NCI-H2171 treated with DMSO at 0.1 percent for 48 hours (cell line): ENCODE measurements around the gene LRRC43.
A peak's percentile ranks its signal among the peaks of the same experiment; 100 is the strongest.

ENCODE experiments used
- DNase-seq: peaks from one replicate; lab custom pipeline; 2025; lab: John Stamatoyannopoulos, UW

LRRC43 gene

DNA sequence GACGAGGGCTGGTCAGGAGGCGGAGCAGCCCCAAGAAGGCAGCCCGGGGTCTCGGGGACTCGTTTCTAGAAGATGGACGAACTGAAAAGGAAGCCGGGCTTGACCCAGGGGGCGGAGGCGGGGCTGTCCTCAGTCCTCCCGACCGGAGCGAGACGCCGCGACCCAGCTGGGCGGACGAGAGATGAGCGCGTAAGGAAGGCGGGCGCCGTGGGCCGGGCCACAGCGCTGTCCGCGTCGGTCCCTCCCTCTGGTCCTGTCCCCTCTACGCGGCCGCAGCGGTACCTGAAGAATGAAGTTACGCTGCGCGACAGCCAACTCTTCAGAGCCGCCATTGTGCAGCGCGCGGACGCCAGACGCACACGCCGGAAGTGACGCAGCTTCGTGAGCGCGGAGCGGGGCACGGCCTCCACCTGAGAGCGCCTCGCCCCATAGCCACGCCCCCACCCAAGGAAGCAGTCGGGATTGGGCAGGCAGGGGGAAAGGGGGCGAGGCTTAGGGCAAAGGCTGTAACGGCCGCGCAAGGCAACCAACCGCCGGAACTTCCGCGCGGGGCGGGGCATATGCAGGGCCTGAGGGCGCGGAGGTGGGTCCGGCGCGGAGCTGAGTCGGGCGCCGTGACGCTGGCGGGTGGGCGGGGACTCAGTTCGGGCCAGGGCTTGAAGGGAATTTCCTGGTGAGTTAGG is 42.9 kb downstream of the LRRC43 start, which contains the start of gene DIABLO:
Gene DIABLO (minus strand): TSS at position 370 of the 683 bp plus-strand sequence. CDS start 38 bp downstream, at position 332.
- peak; percentile 99 for DNase-seq

DNA sequence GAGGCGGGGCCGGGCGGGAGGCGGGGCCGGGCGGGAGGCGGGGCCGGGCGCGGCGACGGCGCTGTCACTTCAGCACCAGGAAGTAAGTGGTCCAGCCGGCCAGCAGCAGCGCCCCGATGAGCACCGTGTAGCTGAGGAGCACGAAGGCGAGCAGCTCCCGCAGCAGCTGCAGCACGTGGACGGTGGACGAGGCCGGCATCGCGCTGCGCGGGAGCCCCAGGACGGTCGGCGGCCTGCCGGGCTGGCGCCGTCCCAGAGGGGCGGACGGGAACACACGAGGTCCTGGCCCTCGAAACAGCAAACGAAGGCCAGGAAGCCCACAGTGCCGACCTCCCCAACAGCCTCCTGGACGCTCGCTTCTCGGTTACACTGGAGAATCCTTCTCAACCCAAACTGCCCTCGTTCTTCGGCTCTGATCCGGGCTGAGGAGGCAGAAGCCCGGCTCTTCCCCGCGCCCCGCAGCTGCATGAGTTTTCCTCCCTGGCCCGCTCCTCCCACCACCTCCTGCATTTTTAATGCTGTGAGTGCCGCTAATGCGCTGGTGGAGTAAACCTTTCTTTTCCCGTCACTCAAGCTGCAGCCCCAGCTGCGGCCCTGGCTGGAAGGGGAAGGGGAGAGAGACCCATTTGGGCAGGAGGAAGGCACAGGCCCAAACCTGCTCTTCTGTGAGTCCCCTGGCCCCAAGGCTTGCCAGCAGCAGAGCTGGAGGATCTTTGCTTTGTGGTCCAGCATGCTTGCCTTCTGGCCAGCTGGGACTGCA is 43.6 kb downstream of the LRRC43 start:
- DNase-seq = peak; percentile 49

DNA sequence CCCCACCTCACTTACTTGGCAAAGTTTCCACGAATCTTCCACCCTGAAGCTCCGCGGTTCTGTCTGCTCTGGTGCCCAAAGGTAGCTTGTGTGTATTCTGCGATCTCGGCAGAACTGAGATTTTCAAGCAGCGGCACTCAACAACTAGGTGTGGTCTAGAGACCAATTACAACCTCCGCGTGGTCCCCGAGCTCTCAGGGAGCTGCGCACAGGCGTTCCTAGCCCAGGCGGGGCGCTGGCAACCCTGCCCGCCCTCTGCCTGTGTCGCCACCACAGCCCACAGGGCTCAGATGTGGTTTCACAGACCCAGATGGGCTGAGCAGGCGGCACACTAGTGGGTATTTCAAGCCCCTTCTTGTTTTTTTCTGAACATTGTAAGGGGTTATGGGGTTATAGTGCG is 44.4 kb downstream of the LRRC43 start:
- no peak for DNase-seq

DNA sequence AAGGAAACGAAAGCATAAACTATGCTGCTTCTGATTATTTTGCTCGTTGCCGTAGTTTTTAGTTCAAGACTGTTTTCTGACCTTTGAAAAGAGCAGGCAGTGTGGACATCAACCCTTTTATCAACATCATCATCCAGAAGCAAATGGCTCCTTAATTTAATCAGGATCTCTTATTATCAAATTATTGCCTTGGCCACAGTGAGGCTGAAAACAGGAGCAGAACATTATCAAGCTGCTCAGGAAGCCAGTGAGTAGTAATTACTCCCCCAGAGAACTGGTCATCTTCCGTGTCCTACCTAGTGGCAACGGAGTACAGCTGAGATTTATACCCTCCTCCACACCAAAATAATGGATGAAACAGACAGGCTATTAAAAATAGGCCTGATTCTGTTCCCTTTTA is 45.2 kb downstream of the LRRC43 start:
- DNase-seq = no peak

DNA sequence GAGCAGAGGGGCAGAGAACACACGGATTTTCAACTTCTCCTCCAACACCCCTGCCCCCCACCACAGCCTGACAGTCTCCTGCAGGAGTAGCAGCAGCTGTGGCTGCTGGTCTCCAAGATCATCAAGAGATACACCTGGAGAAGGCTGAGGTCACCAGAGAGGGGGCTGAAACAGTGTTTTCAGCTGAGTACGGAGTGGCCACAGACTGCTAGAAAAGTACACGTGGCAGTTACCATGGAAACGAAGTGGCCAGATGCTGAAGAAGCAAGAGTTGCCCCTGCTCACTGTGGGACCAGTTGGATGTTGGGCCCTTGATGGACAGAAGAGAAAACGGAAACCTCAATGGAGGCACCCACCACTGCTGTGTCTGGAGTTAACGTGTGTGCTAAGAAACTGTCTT is 47.9 kb downstream of the LRRC43 start:
- no peak for DNase-seq

DNA sequence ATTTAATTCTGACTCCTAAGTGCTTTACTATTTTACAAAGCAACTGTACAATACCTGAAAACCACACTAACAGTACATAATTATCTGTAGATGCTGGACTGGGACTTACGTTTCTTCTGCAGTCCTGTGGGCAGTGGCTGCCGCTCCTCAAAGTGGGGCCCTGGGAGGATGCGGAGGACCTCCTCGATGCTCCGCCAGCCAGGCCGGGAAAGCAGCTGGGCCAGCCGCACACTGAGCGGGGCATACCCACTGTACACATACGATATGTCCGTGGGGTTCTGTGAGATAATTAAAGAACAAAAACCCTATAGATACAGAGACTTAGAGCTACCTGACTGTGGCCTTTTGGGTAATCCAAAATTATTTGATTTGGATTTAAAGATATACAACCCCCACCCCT is 49.8 kb downstream of the LRRC43 start:
- DNase-seq = no peak

DNA sequence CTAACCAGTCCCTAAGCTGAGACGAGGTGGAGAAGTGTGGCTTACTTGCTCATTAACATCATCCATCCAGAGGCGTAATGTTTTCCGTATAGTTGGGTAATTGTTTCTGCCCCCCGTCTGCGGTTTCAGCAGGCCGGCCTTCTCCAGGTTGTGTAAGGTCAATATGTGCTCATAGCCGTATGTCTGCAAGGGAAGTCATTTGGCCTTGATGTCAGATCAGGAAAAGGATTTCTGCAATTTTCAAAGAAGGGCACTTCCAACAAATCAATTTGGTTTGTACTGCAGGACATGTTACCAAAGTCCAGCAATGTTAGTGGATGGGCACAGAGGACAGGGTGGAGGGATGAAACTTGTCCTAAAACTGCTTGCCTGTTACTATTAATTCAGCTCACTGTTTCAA is 52.8 kb downstream of the LRRC43 start:
- no peak for DNase-seq

DNA sequence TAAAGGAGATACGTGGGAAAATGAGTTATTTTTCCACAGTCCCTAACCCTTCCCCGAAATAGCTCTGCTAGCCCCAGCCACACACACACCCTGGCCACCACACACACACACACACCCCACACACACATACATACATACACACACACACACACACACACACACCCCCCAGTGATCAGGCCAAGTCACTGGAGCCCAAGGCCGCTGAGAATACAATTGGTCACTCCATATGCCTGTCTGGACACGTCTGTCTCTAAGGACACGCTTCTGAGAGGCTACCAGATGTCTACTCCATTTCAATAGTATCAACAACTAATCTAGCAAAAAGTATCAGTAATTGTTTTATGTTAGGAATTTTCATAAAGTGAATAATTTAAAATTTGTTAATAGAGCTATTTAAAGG is 55.9 kb downstream of the LRRC43 start:
- DNase-seq = no peak

DNA sequence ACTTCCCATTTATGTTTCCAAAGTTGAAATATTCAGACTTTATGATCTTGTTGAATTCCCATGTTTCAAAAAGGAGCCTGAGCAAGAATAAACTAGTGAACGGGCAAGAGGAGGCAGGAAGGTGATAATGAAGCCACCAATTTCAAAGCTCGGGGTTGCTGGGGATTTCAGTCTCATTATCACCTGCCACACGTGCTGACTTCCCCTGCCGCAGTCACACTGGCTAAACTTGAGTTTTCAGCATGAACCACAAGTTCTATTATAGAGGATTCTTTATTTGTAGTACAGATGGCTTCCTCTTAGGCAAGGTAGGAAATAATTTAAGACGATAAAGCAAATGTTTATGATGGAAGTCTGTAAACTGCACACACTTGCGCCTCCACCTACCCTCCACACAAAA is 61.0 kb downstream of the LRRC43 start:
- DNase-seq = no peak

DNA sequence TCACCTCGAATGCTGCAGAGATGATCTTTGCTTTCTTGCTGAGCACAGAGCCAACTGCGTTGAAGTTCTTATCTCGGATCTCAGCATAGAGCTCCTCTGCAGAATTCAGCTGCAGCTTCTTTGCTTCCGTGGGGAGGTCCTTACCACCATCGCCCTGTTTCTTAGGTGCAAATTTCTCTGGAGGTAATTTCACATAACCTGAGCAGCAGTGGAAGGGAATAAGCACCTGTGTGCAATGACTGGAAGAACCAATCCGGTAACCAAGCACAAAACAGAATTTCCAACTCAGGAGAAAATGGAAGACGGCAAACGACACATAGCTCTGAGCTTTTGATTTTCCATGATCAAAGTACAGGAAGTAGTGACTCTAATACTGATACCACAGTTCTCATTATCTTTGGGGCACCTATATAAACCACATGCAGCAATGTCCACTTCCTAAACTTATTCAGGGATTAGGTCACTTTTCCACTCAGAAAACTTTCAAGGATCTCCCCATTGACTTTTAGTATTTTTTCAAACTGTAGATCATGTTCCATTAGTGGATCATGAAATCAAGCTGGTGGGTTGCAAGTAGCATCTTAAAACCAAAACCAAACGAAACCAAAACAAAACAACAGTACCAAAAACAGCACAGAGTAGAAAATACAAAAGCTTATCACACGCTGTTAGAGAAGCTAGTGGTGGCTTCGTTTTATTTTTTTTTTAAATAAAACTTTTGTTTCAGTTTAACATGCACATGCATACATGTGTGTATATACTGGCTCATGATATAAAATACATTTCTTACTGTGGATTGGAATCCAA is 61.8 kb downstream of the LRRC43 start:
- DNase-seq = no peak

DNA sequence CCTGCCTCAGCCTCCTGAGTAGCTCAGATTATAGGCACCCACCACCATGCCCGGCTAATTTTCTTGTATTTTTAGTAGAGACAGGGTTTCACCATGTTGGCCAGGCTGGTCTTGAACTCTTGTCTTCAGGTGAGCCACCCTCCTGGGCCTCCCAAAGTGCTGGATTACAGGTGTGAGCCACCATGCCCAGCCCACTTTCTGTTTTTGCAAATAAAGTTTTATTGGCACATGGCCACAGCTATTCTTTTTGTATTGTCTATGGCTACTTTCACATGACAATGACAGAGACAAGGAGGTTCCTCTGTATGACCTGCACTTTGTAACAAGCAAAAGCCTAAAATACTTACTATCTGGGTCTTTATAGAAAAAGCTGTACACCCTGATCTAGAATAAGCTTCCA is 62.6 kb downstream of the LRRC43 start:
- no peak for DNase-seq

DNA sequence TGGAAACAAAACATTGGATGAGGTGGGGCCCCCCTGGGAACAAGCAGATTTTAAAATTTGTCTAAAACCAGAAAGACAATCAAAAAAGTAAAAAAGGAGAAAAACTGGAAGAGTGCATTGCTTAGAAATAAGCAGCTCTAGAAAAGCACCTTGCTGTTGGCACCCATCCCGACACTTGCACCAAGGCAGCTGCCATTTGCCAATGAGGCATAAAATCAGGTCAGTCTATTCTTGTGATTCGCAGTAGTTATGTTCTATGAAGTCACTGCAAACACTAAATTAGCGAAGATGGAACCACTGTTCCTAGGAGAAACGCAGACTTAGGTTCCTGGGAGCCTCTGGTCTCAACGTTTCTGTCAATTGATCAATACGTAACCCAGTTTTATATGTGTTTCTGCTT is 67.1 kb downstream of the LRRC43 start:
- DNase-seq = peak; percentile 68

DNA sequence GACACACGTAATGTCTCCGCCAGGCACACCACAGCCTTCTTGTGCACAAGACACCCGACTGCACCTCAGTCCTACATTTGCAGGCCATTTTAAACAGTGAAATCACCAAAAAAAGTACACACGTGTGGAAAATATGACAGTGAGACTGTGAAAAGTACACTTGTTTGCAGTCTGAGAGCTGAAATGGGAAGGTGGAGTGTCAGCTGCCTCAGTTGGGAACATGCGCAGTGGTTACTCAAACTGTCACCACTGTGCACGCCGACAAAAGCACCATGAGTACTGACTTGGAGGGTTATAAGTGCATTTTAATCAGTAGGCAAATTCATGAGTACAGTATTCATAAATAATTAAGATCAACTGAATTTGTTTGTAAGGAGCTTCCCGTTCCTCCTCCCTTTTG is 67.6 kb downstream of the LRRC43 start:
- DNase-seq = no peak
